Neutrophil (primary cell): ENCODE results near the gene GJB6.
"Not testable (repeated sequence)": the region's sequence is repeated elsewhere in the genome, so short reads cannot be mapped to it uniquely, and the experiment has no call there.

ENCODE experiments used
- H3K27ac ChIP-seq: fragments of 200-600 bp; sonication (generic); 2 replicates; pipeline ENCODE4 v1.5.1; 2016; ENCODE audit warnings: mild to moderate bottlenecking, moderate library complexity
- H3K27me3 ChIP-seq: fragments of 200-600 bp; sonication (generic); 2 replicates; pipeline ENCODE4 v1.6.0; 2016; ENCODE audit warnings: mild to moderate bottlenecking
- H3K36me3 ChIP-seq: fragments of 200-600 bp; sonication (generic); 2 replicates; pipeline ENCODE4 v1.5.1; 2017
- H3K4me1 ChIP-seq, 2 experiments: fragments of 200-600 bp in 1 of 2; sonication (generic) in 1 of 2; 1 replicate in 1 of 2; 2 replicates in 1 of 2; pipeline versions ENCODE4 v1.5.1 to v1.6.1; 2013 to 2016; ENCODE audit warnings: low read depth in 1 of 2, low read length in 1 of 2, mild to moderate bottlenecking in 1 of 2, moderate library complexity in 1 of 2; ENCODE audit not compliant: control insufficient read depth in 1 of 2, insufficient read depth in 1 of 2
- H3K4me3 ChIP-seq, 2 experiments: fragments of 200-600 bp in 1 of 2; sonication (generic) in 1 of 2; 1 replicate in 1 of 2; 2 replicates in 1 of 2; pipeline ENCODE4 v1.5.1; 2013 to 2016; ENCODE audit warnings: low read depth in 1 of 2, low read length in 1 of 2, mild to moderate bottlenecking in 1 of 2, moderate library complexity in 1 of 2
- H3K9me3 ChIP-seq: fragments of 200-600 bp; sonication (generic); 2 replicates; pipeline ENCODE4 v1.5.1; 2016
- TF ChIP-seq, protein P1 (sequence below): fragments of 200-600 bp; sonication (generic); IDR thresholded peaks from 2 replicates; pipeline ENCODE4 v1.5.1; 2016; ENCODE audit warnings: antibody characterized with exemption

The GJB6 gene

GRCh38 chr13:20231839-20232555 lies at the start of gene GJB6:
TSS of gene GJB6 (minus strand) at chr13:20232319. CDS start at chr13:20223480, 8,839 bp downstream.
- TF ChIP-seq, protein P1, sequence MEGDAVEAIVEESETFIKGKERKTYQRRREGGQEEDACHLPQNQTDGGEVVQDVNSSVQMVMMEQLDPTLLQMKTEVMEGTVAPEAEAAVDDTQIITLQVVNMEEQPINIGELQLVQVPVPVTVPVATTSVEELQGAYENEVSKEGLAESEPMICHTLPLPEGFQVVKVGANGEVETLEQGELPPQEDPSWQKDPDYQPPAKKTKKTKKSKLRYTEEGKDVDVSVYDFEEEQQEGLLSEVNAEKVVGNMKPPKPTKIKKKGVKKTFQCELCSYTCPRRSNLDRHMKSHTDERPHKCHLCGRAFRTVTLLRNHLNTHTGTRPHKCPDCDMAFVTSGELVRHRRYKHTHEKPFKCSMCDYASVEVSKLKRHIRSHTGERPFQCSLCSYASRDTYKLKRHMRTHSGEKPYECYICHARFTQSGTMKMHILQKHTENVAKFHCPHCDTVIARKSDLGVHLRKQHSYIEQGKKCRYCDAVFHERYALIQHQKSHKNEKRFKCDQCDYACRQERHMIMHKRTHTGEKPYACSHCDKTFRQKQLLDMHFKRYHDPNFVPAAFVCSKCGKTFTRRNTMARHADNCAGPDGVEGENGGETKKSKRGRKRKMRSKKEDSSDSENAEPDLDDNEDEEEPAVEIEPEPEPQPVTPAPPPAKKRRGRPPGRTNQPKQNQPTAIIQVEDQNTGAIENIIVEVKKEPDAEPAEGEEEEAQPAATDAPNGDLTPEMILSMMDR = no peak
- Histone ChIP-seq H3K9me3 (no peaks in the 10 kb centered on the region), H3K27me3 (peaks cover 69% of the 10 kb centered on the region), H3K4me1 (peaks cover 26 to 35% of the 10 kb centered on the region in 2 experiments), H3K27ac (peak within 1 kb of the TSS; percentile 81), H3K36me3 (no peaks in the 10 kb centered on the region), H3K4me3 (peak within 1 kb of the TSS; percentile 64 to 65)

GRCh38 chr13:20276901-20277300 lies 44.8 kb upstream of the GJB6 start:
- not testable (repeated sequence) for H3K9me3 ChIP-seq, H3K36me3 ChIP-seq, H3K27me3 ChIP-seq, H3K27ac ChIP-seq, H3K4me1 ChIP-seq, H3K4me3 ChIP-seq

- H3K36me3 ChIP-seq = no peaks in the 10 kb centered on the region
- H3K4me1 ChIP-seq = no peaks in the 10 kb centered on the region
- peaks cover 18% of the 10 kb centered on the region for H3K27me3 ChIP-seq
- H3K4me3 ChIP-seq = no peak overlapping the region
- TF ChIP-seq, protein P1 = no peak
- H3K27ac ChIP-seq = no peak overlapping the region
- no peaks in the 10 kb centered on the region for H3K9me3 ChIP-seq
Observed at GRCh38 chr13:20274466-20274865, 42.3 kb upstream of the GJB6 start.

- no peaks in the 10 kb centered on the region for H3K36me3 ChIP-seq
- H3K4me1 ChIP-seq = no peaks in the 10 kb centered on the region
- H3K9me3 ChIP-seq = no peaks in the 10 kb centered on the region
- TF ChIP-seq, protein P1 = no peak
- H3K27ac ChIP-seq = no peak overlapping the region
- H3K27me3 ChIP-seq = peaks cover 18% of the 10 kb centered on the region
- H3K4me3 ChIP-seq = no peak overlapping the region
Observed at GRCh38 chr13:20272588-20273171, 40.6 kb upstream of the GJB6 start.

DNA sequence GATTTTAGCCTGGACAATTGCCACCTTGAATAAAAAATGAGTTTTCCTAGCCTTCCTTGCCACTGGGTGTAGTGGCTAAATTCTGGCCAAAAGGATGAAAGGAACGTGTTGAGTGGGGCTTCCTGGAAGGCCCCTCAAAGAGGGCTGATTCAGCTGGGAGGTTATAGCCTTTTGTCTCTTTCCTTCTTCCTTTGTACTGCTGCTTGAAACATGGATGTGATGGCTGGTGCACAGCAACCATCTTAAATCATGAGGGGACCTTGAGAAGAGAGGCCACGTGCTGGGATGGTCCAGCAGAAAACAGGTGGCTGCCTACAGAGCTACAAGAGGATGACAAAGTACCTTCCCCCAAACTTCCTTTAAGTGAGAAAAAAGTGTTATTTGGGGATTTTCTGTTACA lies 40.0 kb upstream of the GJB6 start:
- Histone ChIP-seq H3K27me3 (peaks cover 18% of the 10 kb centered on the region), H3K9me3 (no peaks in the 10 kb centered on the region), H3K4me3 (no peak overlapping the region), H3K27ac (no peak overlapping the region), H3K36me3 (no peaks in the 10 kb centered on the region), H3K4me1 (no peaks in the 10 kb centered on the region)
- TF ChIP-seq, protein P1 = no peak

DNA sequence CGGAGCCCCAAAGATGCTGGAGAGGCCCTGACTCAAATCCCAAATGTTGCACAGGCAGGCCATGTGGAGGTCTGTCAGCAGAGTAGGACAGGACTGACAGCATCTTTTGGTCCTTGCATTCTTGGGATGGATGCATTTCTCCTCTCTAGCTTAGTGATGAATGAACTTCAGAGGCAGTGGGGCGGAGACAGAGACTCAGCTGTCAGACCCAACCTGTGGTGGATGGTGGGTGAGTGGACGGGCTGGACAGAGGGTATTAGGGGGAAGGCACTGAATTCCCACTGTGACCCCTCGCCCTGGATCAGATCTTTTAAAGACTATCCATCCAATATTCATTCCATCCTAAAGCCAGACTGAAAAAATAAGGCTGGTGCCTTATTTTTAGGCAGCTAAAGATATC lies 39.3 kb upstream of the GJB6 start:
- no peaks in the 10 kb centered on the region for H3K9me3 ChIP-seq
- H3K27me3 ChIP-seq = peaks cover 20% of the 10 kb centered on the region
- TF ChIP-seq, protein P1 = no peak
- H3K36me3 ChIP-seq = no peaks in the 10 kb centered on the region
- no peak overlapping the region for H3K4me3 ChIP-seq
- no peaks in the 10 kb centered on the region for H3K4me1 ChIP-seq
- no peak overlapping the region for H3K27ac ChIP-seq
